Stimulated activated CD8-positive, alpha-beta memory T cell treated with anti-CD3 and anti-CD28 coated beads, Interleukin-15, amount 100 ng/mL, for 4 hours (primary cell): ENCODE data around the gene EEFSEC.

Experiments used
- DNase-seq, 2 donors: peaks; one replicate each; pipeline ENCODE4 v3.0.0-alpha.2; 2020; ENCODE audit warnings: low read depth in 2 of 2

Gene EEFSEC

GRCh38 chr3:128285967-128286321, 132.7 kb downstream of the EEFSEC start:
- no peak for DNase-seq

- no peak for DNase-seq
These were observed 133.4 kb downstream of the EEFSEC start for GRCh38 chr3:128286691-128287090.

GRCh38 chr3:128287216-128287615, 133.9 kb downstream of the EEFSEC start:
- no peak for DNase-seq

- DNase-seq: no peak
These were observed 136.3 kb downstream of the EEFSEC start for GRCh38 chr3:128289534-128289933.

GRCh38 chr3:128290484-128290883, 137.2 kb downstream of the EEFSEC start:
- DNase-seq: no peak

- no peak for DNase-seq
These were observed 140.6 kb downstream of the EEFSEC start for GRCh38 chr3:128293930-128294329.

GRCh38 chr3:128294999-128295468, 141.8 kb downstream of the EEFSEC start:
- no peak for DNase-seq

GRCh38 chr3:128296469-128297251, 143.4 kb downstream of the EEFSEC start:
- DNase-seq: no peak

GRCh38 chr3:128297401-128298138, 144.3 kb downstream of the EEFSEC start:
- DNase-seq: no peak

GRCh38 chr3:128301186-128302023, 148.1 kb downstream of the EEFSEC start:
- DNase-seq: no peak

GRCh38 chr3:128306481-128306880, 153.2 kb downstream of the EEFSEC start:
- no peak for DNase-seq

- no peak for DNase-seq
These were observed 153.8 kb downstream of the EEFSEC start for GRCh38 chr3:128307029-128307633.

GRCh38 chr3:128307781-128308469, 154.6 kb downstream of the EEFSEC start:
- no peak for DNase-seq

GRCh38 chr3:128309026-128309425, 155.7 kb downstream of the EEFSEC start:
- DNase-seq: no peak

GRCh38 chr3:128310286-128311058, 157.2 kb downstream of the EEFSEC start:
- no peak for DNase-seq

- no peak for DNase-seq
These were observed 158.2 kb downstream of the EEFSEC start for GRCh38 chr3:128311441-128311844.

GRCh38 chr3:128312271-128312670, 159.0 kb downstream of the EEFSEC start:
- no peak for DNase-seq

- DNase-seq: no peak
These were observed 159.9 kb downstream of the EEFSEC start for GRCh38 chr3:128313071-128313725.

GRCh38 chr3:128313935-128314334, 160.7 kb downstream of the EEFSEC start:
- no peak for DNase-seq

- no peak for DNase-seq
These were observed 162.0 kb downstream of the EEFSEC start for GRCh38 chr3:128315313-128315712.
